NOMO-1 (cell line): ENCODE measurements around the gene TCOF1.
A peak's percentile ranks its signal among the peaks of the same experiment; 100 is the strongest.

Experiments used
- DNase-seq, 2 experiments: peaks; one replicate each; lab custom pipeline; 2025; ENCODE audit not compliant: unreplicated experiment in 2 of 2; lab: John Stamatoyannopoulos, UW

Gene TCOF1

GRCh38 chr5:150386024-150386855 is 28.7 kb downstream of the TCOF1 start:
- no peak for DNase-seq

- DNase-seq: no peak
Observed at GRCh38 chr5:150389531-150390266, 32.2 kb downstream of the TCOF1 start.

- no peak for DNase-seq
Observed at GRCh38 chr5:150391064-150391834, 33.8 kb downstream of the TCOF1 start.

- DNase-seq: no peak
Observed at GRCh38 chr5:150391986-150392385, 34.5 kb downstream of the TCOF1 start.

- no peak for DNase-seq
Observed at GRCh38 chr5:150392680-150393079, 35.2 kb downstream of the TCOF1 start.

GRCh38 chr5:150393096-150393645 is 35.7 kb downstream of the TCOF1 start:
- DNase-seq: no peak

- DNase-seq: no peak
Observed at GRCh38 chr5:150394131-150394530, 36.6 kb downstream of the TCOF1 start.

- no peak for DNase-seq
Observed at GRCh38 chr5:150394912-150395687, 37.6 kb downstream of the TCOF1 start.

GRCh38 chr5:150395688-150395975 is 38.1 kb downstream of the TCOF1 start:
- no peak for DNase-seq

- no peak for DNase-seq
Observed at GRCh38 chr5:150396267-150396666, 38.8 kb downstream of the TCOF1 start.

GRCh38 chr5:150397146-150397781 is 39.8 kb downstream of the TCOF1 start:
- DNase-seq: no peak

GRCh38 chr5:150397782-150398721 is 40.6 kb downstream of the TCOF1 start:
- no peak for DNase-seq

GRCh38 chr5:150398722-150399523 is 41.4 kb downstream of the TCOF1 start:
- peak; percentile 9 to 12 for DNase-seq

GRCh38 chr5:150399524-150400211 is 42.2 kb downstream of the TCOF1 start:
- no peak for DNase-seq

GRCh38 chr5:150400316-150401075 is 43.0 kb downstream of the TCOF1 start:
- no peak for DNase-seq

GRCh38 chr5:150401076-150401375 is 43.5 kb downstream of the TCOF1 start:
- DNase-seq: no peak
